D721Med (cell line): Measurements from ENCODE around the gene PYDC2.

Experiments used
- DNase-seq: peaks from one replicate; pipeline ENCODE4 v3.0.0; 2011; ENCODE audit warnings: low spot score; ENCODE audit not compliant: insufficient read length
- FAIRE-seq: peaks from 2 replicates; lab custom pipeline; 2011; peaks lifted over from hg19 to GRCh38; lab: Jason Lieb, UNC
- TF ChIP-seq, protein P1 (sequence below): IDR thresholded peaks from 2 replicates; pipeline ENCODE4 v1.5.1; 2012; ENCODE audit warnings: mild to moderate bottlenecking, control low read depth; ENCODE audit not compliant: insufficient read depth; ENCODE audit errors: missing control alignments

The PYDC2 gene

DNA sequence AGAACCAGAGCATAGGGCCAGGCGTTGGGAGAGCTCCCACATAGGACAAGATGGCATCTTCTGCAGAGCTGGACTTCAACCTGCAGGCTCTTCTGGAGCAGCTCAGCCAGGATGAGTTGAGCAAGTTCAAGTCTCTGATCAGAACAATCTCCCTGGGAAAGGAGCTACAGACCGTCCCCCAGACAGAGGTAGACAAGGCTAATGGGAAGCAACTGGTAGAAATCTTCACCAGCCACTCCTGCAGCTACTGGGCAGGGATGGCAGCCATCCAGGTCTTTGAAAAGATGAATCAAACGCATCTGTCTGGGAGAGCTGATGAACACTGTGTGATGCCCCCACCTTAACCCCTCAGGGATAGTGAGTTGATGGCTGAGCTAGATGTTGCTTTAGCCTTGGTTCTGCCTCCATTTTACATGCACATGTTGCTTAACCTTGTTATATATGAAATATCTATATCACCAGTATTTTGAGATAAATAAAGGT, at the start of gene PYDC2:
PYDC2 (plus strand) TSS at position 51 of the 483 bp plus-strand sequence; CDS start at position 51, 0 bp downstream.
- TF ChIP-seq, protein P1, sequence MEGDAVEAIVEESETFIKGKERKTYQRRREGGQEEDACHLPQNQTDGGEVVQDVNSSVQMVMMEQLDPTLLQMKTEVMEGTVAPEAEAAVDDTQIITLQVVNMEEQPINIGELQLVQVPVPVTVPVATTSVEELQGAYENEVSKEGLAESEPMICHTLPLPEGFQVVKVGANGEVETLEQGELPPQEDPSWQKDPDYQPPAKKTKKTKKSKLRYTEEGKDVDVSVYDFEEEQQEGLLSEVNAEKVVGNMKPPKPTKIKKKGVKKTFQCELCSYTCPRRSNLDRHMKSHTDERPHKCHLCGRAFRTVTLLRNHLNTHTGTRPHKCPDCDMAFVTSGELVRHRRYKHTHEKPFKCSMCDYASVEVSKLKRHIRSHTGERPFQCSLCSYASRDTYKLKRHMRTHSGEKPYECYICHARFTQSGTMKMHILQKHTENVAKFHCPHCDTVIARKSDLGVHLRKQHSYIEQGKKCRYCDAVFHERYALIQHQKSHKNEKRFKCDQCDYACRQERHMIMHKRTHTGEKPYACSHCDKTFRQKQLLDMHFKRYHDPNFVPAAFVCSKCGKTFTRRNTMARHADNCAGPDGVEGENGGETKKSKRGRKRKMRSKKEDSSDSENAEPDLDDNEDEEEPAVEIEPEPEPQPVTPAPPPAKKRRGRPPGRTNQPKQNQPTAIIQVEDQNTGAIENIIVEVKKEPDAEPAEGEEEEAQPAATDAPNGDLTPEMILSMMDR = no peak
- FAIRE-seq = no peak
- DNase-seq = no peak

DNA sequence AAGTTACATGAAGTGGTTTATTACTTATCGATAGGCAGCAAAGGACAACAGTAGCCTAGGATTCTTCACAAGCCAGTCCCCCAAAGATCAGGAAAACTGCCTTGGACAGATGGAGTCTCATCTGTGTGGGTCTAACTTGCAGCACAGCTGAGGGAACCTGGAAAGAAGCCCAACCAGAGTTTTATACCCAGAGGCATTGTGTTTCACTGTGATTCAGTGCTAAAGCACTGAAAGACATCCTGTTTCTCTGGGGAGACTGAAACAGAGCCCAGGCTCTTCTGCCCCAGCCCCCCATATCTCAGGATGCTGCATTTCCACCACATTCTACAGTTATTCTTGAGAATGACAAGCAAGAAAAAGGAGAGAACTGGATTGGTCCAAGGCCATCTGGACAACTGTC, 48.2 kb upstream of the PYDC2 start:
- DNase-seq (no peak), FAIRE-seq (no peak)
- TF ChIP-seq, protein P1 = no peak

DNA sequence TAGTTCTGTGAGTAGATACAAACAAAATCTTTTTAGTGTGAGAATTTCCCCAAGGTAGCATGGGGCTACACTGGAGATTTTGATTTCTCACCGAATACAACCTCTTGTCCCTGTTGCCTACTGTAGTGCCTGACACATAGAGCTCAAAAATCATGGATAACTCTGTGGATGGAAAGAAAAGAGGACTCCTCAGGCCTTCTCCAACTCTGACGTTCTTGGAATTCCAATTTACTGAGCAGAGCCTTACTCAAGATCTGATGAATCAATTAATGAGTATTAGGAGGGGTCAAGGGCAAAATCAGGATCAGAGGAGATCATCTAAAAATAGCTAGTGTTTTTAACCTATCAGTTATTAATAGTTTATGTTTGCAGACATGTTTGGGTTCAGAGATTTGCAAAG, 46.7 kb upstream of the PYDC2 start:
- FAIRE-seq = no peak
- DNase-seq = no peak
- TF ChIP-seq, protein P1 = no peak

DNA sequence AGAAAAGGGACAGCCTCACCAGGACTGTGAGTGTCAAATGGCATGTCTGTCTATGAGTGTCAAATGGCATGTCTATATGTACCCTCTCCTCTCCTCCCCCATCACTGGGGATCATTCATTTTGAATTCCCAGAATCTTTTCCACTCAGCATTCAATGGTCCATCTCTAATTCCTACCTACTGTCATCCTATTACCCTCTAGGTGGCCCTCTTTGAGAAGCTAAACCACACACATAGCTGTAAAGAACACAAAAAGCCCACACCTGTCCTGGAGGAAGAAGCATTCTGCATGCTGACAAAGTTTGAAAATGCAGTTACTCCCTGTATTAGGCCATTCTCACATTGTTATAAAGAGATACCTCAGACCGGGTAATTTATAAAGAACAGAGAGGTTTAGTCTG, 46.2 kb upstream of the PYDC2 start:
- FAIRE-seq (no peak), DNase-seq (no peak)
- TF ChIP-seq, protein P1 = no peak

DNA sequence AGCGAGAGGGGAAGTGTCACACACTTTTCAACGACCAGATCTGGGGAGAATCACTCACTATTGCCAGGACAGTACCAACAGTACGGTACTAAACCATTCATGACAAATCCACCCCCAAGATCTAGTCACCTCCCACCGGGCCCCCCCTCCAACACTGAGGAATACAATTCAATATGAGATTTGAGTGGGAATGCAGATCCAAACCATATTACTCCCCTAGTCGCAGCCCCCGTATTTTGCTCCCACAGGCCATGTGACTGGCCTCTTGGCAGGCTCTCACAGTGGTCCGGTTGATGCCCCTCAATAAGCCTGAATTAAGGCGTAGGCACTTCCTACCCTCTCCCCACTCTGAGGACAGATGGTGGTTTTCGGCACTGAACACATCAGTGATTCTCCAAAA, 45.4 kb upstream of the PYDC2 start:
- no peak for FAIRE-seq
- TF ChIP-seq, protein P1 = no peak
- no peak for DNase-seq

DNA sequence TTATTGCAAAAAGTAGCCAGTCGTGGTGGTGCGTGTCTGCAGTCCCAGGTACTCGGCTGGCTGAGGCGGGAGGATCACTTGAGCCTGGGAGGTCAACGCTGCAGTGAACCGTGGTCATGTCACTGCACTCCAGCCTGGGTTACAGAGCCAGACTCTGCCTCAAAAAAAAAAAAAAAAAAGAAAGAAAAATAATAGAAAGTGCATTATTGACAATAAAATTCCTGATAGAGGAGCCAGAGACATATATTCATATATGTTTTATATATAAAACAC, 43.6 kb upstream of the PYDC2 start:
- TF ChIP-seq, protein P1 = no peak
- no peak for DNase-seq

DNA sequence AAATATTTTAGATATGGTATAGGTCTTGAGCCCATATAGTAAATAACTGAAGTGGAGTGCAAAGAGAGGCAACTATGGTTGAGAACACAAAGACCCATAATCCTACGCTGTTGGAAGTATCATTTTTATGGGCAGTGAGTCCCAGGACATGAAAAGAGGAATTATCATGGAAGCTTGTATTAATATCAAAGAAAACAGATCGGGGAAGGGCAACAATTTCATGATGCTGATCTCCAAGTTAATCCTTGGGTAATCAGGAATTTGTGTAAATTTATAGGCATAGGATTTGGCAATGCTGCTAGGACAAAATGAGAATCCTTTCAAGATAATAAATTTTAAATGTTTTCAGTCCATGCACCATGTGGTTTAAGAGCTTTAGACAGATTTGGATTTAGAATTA, 40.2 kb upstream of the PYDC2 start:
- no peak for FAIRE-seq
- no peak for DNase-seq
- TF ChIP-seq, protein P1 = no peak

More for the DNA sequence above, 43.6 kb upstream of the PYDC2 start:
- no peak for FAIRE-seq
